NCI-H345 treated with DMSO at 0.1 percent for 48 hours (cell line): Measurements from ENCODE around the gene ARL16.
"Not testable (repeated sequence)": the region's sequence is repeated elsewhere in the genome, so short reads cannot be mapped to it uniquely, and the experiment has no call there.

Experiments used
- DNase-seq: peaks from one replicate; lab custom pipeline; 2025; ENCODE audit not compliant: unreplicated experiment; lab: John Stamatoyannopoulos, UW

ARL16 gene

DNA sequence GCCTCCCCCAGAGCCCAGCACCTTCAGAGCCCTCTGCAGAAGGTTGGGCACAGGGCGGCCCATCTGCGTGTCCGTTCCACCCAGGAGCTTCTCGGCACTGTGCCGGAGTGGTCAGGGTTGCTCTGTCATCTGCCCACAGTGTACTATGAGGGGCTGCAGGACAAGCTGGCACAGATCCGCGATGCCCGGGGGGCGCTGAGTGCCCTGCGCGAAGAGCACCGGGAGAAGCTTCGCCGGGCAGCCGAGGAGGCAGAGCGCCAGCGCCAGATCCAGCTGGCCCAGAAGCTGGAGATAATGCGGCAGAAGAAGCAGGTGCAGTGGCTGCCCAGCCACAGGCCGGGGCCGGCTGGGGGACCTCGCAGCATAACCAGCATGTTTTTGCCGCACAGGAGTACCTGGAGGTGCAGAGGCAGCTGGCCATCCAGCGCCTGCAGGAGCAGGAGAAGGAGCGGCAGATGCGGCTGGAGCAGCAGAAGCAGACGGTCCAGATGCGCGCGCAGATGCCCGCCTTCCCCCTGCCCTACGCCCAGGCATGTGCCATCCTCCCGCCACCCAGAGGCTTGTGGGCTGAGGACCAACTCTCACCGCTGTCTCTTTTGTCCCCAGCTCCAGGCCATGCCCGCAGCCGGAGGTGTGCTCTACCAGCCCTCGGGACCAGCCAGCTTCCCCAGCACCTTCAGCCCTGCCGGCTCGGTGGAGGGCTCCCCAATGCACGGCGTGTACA lies 12.8 kb upstream of the ARL16 start:
- DNase-seq = no peak

- no peak for DNase-seq
Measured at GRCh38 chr17:81695801-81696200, 12.2 kb upstream of the ARL16 start.

DNA sequence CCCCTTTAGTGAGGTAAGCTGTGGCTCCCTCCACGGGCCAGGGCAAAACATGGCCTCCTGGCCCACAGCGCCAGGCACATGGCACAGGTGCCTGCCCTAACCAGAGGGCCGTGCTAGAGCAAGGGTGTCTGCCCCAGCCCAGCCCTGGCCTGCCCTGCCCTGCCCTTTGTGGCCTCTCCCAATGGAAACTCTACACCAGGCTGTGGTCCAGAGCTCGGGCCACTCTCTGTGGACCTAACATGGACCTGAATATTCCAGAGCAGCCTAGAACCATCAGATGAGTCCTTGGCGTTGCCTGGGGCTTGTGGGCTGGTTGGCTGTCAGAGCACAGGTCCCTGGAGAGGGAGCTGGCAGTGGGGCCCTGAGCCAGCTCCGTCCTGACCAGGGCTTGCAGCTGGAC lies 11.6 kb upstream of the ARL16 start:
- no peak for DNase-seq

- no peak for DNase-seq
Measured at GRCh38 chr17:81694810-81695209, 11.2 kb upstream of the ARL16 start.

- DNase-seq = no peak
Measured at GRCh38 chr17:81693509-81694210, 10.1 kb upstream of the ARL16 start.

GRCh38 chr17:81691608-81692007 lies 8.0 kb upstream of the ARL16 start:
- no peak for DNase-seq

DNA sequence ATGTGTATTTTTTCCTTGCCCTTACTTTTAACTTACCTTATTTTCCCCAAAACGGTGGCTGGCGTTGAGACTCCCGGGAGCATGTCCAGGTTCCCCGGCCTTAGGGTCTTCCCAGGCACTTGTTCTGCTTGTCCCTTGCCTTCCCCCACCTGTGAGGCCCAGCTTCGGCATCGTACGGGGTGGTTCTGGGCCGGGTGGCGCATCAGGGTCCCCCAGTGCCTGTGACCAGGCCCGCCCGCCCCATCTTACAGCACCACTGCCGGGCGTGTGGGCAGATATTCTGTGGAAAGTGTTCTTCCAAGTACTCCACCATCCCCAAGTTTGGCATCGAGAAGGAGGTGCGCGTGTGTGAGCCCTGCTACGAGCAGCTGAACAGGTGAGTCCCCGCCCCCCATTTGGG lies 7.6 kb upstream of the ARL16 start:
- no peak for DNase-seq

DNA sequence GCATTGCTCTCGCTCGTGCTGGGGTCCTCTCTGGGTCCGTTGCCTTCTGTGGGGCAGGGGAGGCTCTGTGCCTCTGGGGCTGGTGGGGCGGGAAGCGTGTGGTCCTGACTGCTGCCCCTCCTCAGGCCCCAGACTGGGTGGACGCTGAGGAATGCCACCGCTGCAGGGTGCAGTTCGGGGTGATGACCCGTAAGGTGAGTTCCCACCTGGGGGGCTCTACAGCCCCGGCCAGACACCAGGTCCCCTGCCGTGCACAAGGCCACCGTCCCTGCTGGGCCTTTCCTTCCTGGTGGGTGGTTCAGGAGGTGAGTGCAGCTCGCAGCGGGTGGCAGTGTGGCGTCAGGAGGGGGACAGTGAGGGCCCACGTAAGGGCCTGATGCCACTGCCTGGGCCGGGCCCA lies 7.0 kb upstream of the ARL16 start:
- no peak for DNase-seq

DNA sequence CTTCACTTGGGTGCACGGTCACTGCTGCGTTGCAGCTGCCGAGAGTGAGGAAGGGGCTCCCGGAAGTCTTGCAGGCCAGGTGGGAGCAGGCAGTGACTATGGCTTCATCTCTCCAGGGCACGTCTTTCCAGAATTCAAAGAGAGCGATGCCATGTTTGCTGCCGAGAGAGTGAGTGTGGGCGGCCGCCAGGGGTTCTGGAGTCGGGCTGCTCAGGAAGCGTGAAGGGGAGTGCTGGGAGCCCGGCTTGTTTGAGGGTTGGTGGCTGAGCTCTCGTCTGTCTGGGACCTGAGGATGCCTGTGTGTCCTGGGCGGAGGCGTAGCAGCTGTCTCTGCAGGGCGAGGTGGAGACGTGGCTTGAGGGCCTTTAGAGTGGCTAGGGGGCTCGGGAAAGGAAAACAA lies 6.5 kb upstream of the ARL16 start:
- no peak for DNase-seq

DNA sequence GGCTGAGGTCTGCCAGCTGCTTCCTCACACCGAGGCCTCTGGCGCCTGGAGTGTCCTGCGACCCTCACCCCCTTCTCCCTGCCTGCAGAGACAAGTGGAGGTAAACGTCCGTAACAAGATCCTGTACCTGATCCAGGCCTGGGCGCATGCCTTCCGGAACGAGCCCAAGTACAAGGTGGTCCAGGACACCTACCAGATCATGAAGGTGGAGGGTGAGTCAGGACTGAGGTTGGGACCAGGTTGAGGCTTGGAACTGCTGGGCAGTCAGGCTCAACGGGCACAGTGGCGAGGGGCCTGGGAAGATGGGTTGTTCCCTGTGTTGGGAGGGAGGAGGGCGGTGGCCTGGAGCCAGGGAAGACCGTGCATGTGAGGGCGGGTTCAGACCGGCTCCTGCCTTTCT lies 5.0 kb upstream of the ARL16 start:
- no peak for DNase-seq

DNA sequence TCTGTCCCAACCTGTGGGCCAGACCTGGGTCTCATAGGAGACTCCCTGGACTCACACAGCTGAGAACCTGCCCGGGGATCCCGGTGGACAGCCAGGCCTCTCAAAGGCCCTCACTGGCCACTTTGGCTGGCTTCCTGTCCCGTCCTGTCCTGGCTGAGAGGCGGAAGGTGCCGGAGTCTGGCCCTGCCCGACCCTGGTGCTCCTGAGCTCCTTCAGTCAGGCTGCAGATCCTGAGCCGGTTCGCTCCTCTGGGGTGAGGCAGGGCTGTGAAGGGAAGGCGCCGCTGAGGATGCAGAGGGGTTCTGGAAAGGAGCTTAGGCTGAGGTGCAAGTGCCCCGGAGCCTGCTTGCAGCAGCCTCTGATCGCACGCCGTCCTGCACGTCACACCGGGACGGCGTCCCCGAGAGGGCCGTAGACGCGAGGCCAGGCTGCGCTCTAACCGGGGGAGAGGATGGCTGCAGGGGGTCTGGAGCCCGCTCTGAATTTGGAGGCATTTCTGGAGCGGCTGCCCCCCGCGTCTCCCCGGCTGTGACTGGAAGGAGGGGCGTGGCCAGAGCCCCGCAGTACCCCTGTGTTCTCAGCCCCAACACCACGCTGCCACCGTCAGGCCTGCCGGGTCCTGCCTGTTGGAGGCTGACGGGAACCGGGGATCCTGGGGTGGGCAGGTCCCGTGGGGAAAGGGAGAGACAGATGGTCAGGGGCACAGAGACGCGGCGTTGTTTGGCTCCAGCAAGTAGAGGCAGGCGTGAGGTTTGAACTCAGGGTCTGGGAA lies 4.4 kb upstream of the ARL16 start:
- DNase-seq = no peak

DNA sequence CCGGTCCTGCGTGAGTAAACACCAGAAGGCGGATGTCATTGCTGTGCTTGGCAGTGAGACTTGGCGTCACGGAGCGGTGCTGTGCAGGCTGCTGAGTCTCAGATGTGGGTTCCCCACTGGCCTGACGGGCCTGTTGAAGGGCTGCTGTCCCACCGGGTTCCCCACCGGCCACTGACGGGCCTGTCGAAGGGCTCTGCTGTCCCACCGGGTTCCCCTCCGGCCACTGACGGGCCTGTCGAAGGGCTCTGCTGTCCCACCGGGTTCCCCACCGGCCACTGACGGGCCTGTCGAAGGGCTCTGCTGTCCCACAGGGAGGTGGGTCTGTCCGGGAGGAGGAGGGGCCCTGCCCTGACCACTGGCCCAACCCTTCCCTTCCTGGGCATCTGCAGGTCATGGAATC lies 3.0 kb upstream of the ARL16 start:
- no peak for DNase-seq

DNA sequence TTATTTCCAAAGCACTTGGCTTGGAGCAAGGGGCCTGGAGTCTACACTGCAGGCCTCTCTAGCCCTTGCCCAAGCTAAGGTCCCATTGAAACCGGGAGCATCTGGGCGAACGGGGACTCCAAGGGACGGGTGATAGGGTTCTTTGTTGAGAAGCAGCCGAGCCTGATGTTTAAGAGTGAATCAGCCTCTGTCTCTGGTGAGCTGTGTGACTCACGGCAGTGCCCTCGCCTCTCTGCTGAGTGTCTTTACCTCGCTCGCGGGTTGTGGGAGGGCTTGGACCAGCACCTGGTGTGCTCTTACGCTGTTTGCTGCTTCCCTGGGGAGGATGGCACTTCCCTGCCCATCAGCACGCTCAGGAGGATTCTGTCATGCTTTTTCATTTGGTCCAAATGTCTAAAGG lies 1.5 kb upstream of the ARL16 start:
- DNase-seq = no peak

DNA sequence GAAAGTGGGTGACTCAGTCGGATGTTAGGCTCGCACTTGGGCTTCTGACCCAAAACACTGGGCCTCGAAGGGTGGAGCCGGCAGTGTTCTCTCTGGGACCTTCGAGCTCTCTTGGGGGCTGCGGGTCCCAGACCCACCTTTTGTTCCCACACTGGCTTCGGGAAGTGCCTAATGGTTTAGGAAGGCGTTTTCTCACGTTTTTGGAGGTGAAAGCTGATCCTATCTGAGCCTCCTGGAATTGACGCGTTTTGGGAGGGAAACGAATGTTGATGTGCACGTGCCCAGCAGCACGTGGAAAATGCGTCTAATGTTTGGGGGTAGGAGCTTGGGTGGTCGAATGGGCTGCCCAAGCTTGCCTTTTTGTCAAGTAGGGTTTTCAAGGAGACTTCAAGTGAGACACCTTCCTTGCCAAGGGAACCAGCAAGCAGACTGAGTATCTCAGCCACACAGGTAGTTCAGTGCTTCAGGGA lies 880 bp upstream of the ARL16 start:
- DNase-seq = no peak

DNA sequence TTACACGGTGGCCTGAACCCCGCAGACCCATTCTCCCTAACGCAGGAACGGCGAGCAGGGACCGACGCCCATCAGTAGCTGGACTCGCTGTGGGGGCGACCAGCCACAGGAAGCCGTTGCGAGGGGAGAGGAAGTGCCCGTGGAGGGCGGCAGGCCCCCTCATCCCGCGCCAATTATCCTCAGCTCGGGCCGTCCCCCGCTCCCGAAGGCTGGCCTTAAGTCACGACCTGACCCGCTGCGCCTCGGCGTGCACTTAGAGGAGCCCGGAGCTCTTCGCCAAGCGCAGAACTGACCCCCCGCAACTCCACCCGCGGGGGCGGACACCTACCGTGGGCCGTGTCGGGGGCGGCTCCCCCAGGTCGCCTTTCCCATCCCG lies 401 bp downstream of the ARL16 start:
- DNase-seq = no peak

GRCh38 chr17:81682565-81683207 lies 911 bp downstream of the ARL16 start:
- DNase-seq = no peak

DNA sequence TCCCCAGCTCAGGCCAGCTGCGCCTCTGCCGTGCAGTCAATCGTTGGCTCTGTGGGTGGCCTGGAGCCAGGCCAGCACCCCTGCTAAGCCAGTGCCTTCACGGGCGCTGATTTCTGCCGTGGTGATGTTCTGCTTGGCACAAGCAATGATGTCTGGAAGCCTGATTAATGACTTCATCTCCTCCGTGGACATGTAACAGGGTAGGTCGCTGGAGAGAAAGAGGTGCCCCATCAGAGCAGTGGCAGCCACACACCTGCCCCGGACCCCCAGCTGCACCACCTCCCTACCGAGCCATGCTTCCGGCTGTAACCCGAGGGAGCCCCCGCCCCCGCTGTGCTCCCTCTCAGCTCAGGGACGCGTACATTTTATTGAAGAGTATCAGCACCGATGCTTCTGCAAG lies 1.9 kb downstream of the ARL16 start:
- DNase-seq = peak; percentile 92

GRCh38 chr17:81680150-81680549 lies 3.4 kb downstream of the ARL16 start:
- DNase-seq = no peak

DNA sequence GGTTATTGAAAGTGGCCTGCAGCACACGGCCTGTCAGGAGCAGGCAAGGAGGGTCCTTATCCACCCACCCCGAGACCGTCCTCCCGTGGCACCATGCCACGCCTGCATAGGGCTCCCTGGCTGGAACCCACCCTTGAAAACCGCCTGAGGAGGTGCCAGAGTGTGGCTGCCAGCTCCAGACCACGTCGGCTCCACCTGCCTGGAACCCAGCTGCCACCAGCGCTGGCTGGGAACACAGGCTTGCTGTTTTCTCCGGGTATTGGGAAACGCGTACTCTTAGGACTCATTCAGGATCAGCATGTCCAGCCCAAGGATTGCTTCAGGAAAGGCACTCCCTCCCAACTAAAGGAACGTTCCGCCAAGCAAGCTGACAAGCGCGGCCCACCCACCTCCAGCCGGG lies 6.7 kb downstream of the ARL16 start:
- no peak for DNase-seq

DNA sequence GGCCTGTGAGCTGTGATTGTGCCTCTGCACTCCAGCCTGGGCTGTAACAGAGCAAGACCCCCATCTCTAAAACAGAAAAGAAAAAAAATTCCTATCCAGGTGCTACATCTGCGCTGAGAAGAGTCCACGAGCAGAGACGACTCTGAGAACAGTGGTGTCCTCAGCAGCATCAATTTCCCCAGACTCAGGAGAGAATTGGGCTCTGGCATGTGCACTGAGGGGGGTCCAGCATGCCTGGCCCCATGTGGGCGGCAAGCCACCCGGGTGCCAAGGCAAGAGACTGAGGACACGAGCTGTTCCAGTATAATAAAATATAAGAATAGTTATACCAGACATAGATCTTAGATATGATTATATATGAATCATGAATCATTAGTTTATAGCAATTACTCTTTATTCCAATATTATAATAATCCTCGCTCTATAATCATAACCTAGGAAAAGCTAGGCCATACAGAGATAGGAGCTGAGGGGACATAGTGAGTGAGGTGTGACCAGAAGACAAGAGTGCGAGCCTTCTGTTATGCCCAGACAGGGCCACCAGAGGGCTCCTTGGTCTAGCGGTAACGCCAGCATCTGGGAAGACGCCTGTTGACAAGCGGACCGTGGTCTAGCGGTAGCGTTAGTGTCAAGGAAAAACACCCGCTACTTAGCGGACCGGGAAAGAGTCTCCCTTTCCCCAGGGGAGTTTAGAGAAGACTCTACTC lies 7.9 kb downstream of the ARL16 start:
- not testable (repeated sequence) for DNase-seq
